Keratinocyte (primary cell): ENCODE results near the gene TPM2.

Source experiments
- EZH2 ChIP-seq: IDR thresholded peaks from one replicate; pipeline ENCODE4 v1.6.1; 2012; ENCODE audit warnings: inconsistent platforms, mild to moderate bottlenecking, low read length, moderate library complexity
- TF ChIP-seq, protein P1 (sequence below), 3 experiments: IDR thresholded peaks in 1 of 3; conservative IDR thresholded peaks in 1 of 3; optimal IDR thresholded peaks in 1 of 3; 2 replicates in 2 of 3; 3 replicates in 1 of 3; pipeline versions ENCODE3 to v1.5.1; 2011; ENCODE audit warnings: low read length in 3 of 3, mild to moderate bottlenecking in 3 of 3, moderate library complexity in 2 of 3, control low read depth in 1 of 3, inconsistent platforms in 1 of 3; ENCODE audit not compliant: insufficient read depth in 2 of 3; ENCODE audit errors: extremely low read depth in 1 of 3

- TF ChIP-seq, protein P1, sequence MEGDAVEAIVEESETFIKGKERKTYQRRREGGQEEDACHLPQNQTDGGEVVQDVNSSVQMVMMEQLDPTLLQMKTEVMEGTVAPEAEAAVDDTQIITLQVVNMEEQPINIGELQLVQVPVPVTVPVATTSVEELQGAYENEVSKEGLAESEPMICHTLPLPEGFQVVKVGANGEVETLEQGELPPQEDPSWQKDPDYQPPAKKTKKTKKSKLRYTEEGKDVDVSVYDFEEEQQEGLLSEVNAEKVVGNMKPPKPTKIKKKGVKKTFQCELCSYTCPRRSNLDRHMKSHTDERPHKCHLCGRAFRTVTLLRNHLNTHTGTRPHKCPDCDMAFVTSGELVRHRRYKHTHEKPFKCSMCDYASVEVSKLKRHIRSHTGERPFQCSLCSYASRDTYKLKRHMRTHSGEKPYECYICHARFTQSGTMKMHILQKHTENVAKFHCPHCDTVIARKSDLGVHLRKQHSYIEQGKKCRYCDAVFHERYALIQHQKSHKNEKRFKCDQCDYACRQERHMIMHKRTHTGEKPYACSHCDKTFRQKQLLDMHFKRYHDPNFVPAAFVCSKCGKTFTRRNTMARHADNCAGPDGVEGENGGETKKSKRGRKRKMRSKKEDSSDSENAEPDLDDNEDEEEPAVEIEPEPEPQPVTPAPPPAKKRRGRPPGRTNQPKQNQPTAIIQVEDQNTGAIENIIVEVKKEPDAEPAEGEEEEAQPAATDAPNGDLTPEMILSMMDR (optimal IDR thresholded peaks at IDR 0.05 in 1 of 3, IDR thresholded peaks at IDR 0.05 in 1 of 3, conservative IDR thresholded peaks at IDR 0.05 in 1 of 3; ENCODE audit: extremely low read depth in 1 of 3, insufficient read depth in 2 of 3, low read length in 3 of 3): no peak
- no peak for TF ChIP-seq EZH2
Measured at GRCh38 chr9:35695943-35696401, 6.2 kb upstream of the TPM2 start.
